Adipose tissue (tissue), 3 donors: ENCODE results near the gene SNCB. TPM values are rescaled to one million over a fixed set of nuclear protein-coding genes. Genes with fewer than 3 reads are reported as not detected.

Source experiments
- H3K27ac ChIP-seq: one replicate; pipeline ENCODE4 v1.5.1; 2013; ENCODE audit warnings: low read depth, low read length
- WGBS, 3 donors: extraction: QIAGEN DNeasy Blood & Tissue Kit; methylation state at CpG; one replicate each; pipeline ENCODE4 v1.1.7; 2013; 5-methylcytosine and 5-hydroxymethylcytosine counted together
- polyA plus RNA-seq, 3 donors: library from polyadenylated mRNA; stranded (reverse); fragments of 200-250 nt; gene quantifications; one replicate each; pipeline ENCODE4 v1.2.3, GENCODE V29; 2013
- donor health status: healthy with polysubstance abuse.
- donor health status: Bipolar disorder and iron deficiency.
- donor health status: healthy.

SNCB gene
- polyA plus RNA-seq, result under 1 TPM in 1 of 3 donors, not detected in 2; 0.53 TPM

DNA sequence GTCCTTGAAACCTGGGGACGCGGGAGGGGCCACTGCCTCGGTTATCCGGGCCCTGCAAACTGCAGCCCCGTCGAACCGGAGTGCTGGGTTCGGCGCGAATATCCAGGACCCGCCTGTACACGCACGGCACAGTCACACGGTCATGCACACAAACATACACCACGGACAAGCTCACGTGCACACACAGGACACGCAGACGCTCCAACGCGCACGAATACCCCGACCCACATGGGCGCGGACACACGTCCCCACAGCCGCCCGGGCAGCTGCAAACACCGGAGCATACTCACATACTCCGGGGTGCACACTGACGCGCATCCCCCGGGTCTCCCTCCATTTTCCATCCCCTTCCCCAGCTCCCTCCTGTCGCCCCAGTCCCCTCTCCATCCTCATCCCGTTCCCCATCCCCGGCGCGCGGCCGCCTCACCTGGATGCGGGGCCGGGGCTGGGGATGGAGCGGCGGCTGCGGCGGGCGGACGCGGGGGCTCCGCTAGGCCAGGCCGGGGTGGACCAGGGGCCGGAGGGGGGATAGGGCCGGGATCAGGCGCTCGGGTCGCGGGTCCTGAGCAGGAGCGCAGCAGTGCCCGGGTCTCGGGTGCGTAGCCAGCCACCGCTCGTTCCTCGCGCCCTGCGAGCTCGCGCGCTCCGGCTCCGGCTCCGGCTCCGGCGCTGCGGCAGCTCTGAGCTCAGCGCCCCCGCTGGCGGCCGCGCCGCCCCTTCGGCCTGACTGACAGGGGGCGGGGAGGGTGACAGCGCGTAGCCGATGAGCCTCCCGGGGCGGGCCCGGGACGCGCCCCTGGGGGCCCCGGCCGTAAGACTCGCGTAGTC, at the start of gene SNCB, which contains the start of gene EIF4E1B:
Gene SNCB (minus strand): TSS at position 682 of the 828 bp plus-strand sequence. CDS start 880 bp downstream, outside the sequence.
Gene EIF4E1B (plus strand): TSS at position 823 of the 828 bp plus-strand sequence. CDS start 12,113 bp downstream, outside the sequence.
- WGBS, 3 donors, result 1 to 2% (median 2%) methylated on average over 93 to 94 of the region's 94 CpGs
- no peak within 1 kb of the TSS for H3K27ac ChIP-seq

DNA sequence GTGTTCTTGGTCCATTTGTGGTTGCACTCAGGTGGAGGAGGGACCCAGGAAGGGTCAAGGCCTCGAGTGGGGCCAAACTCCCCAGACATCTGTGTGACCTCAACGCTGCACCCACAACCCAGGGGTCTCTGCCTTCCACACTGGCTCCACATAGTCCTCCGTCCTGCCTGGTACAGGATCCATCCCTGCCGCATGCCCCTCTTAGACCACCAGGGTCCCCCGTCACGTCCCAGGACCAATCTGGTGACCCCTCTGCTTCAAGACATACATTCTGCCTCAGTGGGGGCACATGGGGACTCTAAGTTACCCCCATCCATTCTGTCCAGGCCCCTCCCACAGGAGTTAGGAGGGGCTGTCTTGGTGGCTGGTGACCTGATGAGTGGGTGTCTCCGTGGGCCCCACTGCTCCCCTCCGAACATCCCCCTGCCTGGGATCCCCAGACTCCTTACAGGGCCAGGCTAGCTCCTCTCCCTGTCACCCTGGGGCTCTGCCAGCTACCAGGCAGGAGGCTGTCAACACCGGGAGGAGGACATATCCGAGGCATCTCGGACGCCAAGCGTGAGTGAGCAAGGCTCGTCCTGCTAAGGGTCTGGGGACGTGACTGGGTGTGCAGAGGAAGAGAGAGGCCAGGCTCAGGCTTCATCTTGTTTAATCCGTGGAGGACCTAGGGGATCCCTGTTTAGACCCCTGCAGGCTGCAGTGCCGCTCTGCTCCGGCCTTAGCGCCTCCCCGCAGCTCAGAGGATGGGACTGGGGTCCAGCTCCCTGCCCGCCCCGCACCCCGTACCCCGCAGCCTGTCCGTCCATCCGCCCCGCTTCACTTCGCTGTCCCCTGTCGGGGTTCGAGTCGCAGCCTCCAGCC, 49.3 kb upstream of the SNCB start:
- H3K27ac ChIP-seq, result no peak overlapping the region
- WGBS, 3 donors, result 26 to 32% (median 32%) methylated on average over 31 of the region's 31 CpGs

DNA sequence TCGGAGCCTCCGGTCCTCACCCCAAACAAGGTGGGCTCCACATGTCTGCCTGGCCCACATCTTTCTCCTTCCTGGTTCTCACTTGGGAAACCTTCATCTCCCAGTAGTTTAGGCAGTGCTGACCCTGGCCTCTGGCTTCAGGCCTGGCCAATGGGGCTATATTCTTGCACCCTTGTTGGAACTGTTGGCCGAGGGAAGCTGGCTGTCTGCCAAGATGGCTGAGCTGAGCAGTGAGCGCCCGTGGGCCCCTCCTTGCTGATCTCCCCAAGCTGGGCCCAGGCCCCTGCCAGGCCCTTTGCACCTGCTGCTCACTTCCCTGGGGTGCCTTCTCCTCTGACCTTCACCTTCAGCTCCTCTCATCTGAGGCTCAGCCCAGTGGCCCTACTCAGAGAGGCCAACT, 48.2 kb upstream of the SNCB start:
- no peak overlapping the region for H3K27ac ChIP-seq
- WGBS, 3 donors, result 67 to 75% (median 75%) methylated on average over 5 of the region's 5 CpGs

DNA sequence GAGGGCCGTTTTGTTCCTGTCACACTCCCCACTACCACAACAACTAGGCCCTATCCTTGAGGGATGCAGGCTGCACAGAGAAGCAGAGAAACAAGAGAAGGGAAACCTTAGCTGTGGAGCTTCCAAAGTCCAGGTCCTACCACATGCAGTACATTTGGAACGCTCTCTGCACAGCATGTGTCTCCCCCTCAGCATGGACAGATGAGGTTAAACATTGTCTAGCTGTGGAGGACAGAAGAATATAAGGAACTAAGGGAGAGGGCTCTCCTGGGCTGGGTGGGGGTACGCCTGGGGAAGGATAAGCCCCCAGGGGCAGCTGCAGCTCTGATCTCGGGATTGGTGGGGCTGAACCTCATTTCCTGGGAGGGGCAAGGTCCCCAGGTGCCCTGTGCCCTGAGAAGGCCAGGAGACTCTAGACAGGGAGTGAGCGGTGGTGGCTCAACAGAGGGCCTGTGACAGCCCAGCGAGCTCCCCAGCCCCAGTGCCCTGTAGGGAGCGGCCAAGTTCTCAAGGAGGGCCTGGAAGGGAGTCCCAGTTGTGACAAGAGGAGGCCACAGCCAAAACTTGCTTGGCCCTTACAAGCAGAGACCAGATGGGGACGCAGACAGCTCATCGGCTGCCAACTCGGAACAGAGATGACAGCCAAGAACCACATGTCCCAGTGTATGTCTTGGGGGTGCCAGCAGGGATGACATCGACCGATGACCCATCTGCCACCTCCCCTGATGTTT, 47.0 kb upstream of the SNCB start:
- H3K27ac ChIP-seq, result no peak overlapping the region
- 71 to 75% (median 73%) methylated on average over 12 of the region's 12 CpGs for WGBS, 3 donors

DNA sequence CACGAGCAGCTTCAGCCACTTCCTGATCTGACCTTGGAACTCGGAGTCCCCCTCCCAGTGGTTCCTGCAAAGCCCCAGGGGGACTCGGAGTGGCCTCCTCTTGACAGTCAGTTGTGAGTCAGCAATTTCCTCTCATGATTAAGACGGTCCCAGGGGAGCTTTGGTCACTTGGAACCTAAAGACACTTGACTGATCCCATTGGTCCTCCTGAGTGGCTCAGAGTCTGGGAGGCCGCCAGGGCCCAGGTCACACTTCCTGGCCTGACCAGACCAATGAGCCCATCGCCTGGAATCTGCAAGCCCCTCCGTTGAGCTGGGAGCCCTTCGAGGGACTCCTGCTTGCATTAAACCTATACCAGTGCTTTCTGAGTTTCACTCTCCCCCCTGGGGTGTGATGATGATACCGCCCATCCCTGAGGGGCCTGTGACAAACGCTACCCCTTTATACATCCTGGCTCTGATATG, 46.1 kb upstream of the SNCB start:
- H3K27ac ChIP-seq, result no peak overlapping the region
- WGBS, 3 donors, result 43 to 54% (median 48%) methylated on average over 10 of the region's 10 CpGs

DNA sequence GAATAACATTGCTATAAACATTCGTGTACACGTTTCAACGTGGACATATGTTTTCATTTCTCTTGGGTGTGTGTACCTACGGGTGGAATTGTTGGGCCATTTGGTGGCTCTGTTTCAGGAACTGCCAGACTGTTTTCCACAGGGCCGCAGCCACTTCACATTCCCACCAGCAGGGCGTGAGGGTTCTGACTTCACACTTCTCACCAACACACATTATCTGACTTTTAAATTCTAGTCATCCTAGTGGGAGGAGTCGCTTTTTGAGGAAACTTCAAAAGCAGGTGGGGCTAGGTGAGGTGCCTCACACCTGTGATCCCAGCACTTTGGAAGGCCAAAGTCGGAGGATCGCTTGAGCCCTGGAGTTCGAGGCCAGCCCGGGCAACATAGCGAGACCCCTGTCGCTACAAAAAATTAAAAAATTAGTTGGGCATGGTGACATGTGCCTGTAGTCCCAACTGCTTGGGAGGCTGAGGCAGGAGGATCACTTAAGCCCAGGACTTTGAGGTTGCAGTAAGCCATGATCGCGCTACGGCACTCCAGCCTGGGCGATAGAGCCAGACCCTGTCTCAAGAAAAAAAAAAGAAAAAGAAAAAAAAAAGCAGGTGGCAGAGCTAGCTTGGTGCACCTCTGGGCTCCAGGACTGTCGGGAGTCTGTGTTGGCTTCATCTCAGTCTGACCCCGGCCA, 45.5 kb upstream of the SNCB start:
- H3K27ac ChIP-seq, result no peak overlapping the region
- WGBS, 3 donors, result 63 to 68% (median 65%) methylated on average over 19 of the region's 19 CpGs

DNA sequence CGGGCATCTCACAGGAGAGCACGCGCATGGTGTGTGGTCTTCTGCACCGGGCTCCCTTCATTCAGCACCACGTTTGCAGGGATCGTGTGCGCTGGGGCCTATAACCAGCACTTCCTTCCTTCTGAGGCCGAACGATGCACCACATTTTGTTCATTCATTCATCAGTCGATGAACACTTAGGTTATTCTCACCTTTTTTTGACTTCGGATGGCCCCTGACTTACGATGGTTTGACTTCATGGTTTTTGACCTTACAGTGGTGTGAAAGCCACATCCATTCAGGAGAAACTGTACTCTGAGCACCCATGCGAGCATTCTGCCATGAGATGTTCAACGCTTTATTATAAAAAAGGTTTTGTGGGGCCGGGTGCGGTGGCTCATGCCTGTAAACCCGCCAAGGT, 44.5 kb upstream of the SNCB start:
- 85 to 89% (median 88%) methylated on average over 17 of the region's 17 CpGs for WGBS, 3 donors
- no peak overlapping the region for H3K27ac ChIP-seq

DNA sequence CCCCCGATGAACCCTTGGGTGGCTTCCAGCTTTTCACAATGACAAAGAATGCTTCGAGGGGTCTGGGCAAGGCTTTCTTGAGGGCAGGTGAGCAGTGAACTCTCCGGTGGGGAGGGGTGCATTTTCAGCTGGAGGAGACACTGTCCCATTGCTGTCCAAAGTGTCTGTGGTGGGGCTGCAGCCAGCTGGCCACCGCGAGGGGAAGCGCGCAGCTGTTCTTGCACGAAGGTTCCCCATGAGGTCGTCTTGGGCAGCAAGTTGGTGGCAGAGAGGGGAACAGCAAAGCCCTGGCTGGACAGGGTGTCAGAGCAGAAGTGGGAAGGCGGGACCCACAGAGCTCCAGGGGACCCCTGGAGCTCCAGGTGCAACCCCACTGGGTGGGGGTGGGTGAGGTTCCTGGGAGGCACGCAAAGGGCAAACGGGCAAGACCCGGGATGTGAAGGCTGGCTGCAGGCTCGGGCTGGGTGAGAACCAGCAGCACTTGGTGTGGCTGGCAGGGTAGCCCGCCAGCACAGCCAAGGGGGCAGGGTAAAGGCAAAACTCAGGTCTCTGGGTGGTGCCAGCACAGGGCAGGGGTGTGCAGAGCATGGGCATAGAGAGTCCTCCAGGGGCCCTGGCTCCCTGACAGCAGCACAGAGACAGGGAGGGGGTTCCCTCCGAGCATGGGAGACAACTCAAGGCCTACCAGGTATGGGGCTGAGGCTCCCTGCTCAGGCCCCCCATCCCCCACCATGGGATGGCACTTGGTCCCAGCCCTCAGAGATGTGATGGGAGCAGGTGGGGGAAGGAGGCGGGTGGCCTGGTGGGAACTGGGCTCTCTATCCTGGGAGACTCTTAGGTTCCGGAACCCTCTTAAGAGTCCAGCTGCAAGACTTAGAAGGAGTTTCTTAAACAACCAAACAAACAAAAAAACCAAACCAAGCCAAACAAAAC, 43.6 kb upstream of the SNCB start:
- no peak overlapping the region for H3K27ac ChIP-seq
- 76 to 88% (median 82%) methylated on average over 18 of the region's 18 CpGs for WGBS, 3 donors

DNA sequence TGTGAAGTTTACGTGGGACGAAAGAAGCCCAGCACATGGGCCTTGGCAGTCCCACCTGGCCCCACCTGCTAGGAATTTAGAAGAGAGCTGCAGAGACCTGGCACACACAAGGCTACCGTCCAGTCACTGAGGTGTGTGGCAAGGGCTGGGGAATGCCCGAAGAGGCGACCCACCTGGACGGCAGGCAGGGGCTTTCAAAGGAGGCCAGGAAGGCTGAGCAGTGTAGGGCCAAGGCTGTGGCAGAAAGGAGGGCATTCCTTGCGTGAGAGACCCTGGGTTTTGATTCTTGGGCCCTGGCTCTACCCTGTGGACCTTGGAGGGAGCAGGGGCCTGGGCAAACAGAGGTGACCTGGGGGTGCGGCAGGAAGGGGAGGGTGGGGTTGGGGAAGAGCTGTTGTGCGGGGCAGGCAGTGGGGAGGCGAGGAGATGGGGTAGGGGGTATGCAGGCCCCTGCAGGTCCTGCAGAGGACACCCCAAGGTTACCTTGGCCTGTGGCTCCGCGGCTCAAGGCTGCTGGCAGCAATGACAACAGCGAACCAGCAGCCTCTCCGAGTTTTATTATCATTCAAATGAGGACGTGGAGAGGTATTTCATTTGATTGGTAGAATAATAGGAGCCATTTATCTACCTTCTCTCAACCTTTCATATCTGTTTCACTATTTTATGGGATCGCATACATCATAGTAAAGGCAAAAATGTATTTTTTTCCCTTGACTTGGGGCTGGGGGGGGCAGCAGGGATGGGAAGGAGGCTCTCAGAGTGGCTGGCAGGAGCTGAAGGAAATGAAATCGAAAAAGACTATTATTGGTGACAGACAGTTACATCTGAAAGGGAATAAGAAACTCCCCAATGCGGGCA, 41.8 kb upstream of the SNCB start:
- 60 to 64% (median 62%) methylated on average over 18 of the region's 18 CpGs for WGBS, 3 donors
- H3K27ac ChIP-seq, result no peak overlapping the region

DNA sequence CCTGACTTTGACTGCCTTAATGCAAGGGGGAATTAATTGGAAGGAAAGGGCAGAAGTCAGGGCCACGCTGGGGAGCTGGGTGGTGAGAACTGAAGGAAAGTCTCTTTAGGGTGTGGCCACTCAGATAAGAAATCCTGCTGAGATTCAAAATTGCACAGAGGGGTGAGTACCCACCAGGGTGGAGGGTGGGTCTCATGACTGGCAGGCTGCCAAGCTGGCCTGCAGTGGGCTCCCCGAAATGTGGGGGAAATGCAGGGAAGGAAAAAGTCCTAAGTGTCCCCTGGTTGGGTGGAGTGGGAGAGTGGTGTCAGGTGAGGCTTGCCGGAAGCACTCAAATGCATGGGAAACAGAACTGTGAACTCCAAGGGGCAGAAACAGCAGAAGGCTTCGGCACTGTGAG, 41.1 kb upstream of the SNCB start:
- no peak overlapping the region for H3K27ac ChIP-seq
- 67 to 71% (median 69%) methylated on average over 4 of the region's 4 CpGs for WGBS, 3 donors

DNA sequence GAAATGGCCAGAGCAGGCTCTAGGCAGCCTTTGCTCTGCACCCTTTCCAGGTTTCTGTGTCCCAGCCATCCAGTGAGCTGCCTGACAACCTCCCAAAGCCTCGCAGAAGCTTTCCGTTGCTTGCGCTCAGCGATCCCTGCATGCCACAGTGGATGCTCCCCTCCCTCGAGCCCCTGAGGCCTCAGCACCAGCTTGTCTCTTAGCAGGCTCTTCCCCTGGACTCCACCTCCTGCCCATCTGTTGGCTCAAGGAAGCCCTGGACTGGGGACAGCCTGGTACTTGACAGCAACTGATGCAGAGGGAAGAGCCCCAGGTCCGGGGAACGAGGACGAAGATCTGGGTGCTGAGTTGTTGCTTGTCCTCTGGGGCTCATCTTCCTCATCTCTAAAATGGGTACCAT, 40.1 kb upstream of the SNCB start:
- WGBS, 3 donors, result 72 to 77% (median 77%) methylated on average over 8 of the region's 8 CpGs
- H3K27ac ChIP-seq, result no peak overlapping the region

DNA sequence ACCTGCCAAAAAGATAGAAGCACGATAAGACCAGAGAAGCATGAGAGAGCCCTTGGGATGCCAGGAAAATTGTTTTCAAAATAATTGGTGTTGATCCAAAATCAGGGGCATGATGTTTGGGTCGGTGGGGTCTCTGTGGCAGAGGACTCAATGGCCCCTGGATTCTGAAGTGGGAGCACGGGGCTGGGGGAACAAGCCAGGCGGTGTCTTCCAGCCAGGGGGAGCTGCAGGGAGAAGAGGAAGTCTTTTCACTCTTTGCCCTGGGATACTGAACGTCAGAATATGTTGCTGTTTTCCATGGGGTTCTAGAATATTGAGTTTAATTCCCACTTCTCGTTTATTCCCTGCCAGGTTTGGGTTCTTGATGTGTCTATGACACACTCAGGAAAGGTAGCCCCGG, 37.3 kb upstream of the SNCB start:
- WGBS, 3 donors, result 61 to 67% (median 67%) methylated on average over 7 of the region's 7 CpGs
- H3K27ac ChIP-seq, result no peak overlapping the region

DNA sequence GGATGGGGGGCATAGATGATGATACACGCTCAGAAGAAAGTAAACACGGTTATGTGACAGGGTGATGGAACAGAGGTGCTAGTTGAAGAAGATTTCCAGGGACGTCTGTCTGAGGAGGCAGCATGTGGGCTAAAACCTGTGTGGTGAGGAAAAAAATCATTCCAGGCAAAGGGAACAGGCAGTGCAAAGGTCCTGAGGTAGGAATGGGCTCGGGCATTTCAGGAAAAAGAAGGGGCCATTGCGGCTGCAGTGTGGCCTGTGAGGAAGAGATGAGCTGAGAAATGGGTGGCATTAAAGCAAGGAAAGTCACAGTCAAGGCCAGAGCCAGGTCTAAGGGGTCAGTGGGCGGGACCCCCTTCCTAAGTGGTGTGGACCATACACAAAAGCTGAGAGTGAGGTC, 35.2 kb upstream of the SNCB start:
- no peak overlapping the region for H3K27ac ChIP-seq
- 77 to 90% (median 86%) methylated on average over 6 of the region's 6 CpGs for WGBS, 3 donors

DNA sequence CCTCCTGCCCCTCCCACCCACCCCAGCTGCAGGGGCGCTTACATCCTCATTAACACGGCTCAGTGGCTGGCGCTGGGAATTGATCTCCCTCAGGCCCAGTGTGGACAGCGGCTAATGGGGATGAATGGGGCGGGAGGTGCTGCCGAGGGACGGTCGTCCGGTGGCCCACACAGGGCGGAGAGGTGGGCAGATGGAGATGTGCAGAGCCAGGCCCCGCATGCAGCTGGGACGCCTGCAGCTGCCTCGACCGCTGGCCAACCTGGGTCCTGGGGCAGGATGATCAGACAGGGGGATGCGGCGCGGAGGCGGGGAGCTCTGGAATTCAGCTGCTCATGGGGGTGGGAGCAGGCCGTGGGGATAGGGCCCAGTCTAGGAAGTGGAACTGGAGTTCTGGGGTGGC, 34.6 kb upstream of the SNCB start:
- H3K27ac ChIP-seq, result no peak overlapping the region
- 15 to 27% (median 25%) methylated on average over 19 of the region's 19 CpGs for WGBS, 3 donors

DNA sequence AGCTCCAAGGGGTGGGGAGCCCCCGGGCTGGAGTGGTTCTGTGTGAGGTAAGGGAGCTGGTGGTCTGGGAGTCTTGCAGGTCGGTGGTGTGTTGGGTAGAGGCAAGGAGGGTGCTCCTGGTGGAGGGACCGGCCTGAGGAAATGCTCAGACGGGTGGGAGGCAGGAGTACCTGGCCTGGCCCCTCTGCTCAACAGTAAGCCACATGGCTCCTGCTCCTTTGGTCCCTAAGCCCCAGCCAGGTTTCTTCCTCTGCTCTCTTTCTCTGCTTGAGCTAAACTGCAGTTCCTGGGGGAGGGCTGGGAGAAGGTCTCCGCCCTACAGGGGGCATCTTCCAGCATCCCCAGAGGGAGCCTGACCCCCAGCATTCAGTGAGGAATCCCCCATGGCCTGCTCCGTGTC, 34.1 kb upstream of the SNCB start:
- 28 to 35% (median 34%) methylated on average over 5 to 6 of the region's 6 CpGs for WGBS, 3 donors
- no peak overlapping the region for H3K27ac ChIP-seq

DNA sequence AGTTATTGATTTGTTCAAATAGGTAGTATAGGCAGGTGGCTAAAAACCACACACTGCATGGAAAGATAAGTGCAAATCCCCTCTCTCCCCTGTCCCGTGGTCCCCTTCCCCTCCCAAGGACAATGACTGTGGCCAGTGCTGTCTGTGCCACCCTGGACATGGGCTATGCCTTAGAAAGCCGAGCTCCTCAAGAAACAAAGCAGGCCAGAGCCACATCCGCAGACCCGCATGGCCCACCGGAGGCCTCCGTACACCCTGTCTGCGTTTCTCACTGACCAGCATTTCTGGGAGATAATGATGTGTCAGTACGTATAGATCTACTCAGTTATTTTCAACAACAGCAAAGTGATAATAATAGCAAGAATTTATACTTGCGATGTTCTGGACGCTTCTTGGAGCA, 33.2 kb upstream of the SNCB start:
- WGBS, 3 donors, result 76 to 85% (median 84%) methylated on average over 10 of the region's 10 CpGs
- H3K27ac ChIP-seq, result no peak overlapping the region
